Lower lobe of right lung (tissue), 2 donors: ENCODE data around the gene CASP2. TPM values are rescaled to one million over a fixed set of nuclear protein-coding genes. Genes with fewer than 3 reads are reported as not detected.

Experiments
- ATAC-seq, 2 donors: fragments of 200-7000 bp; cut with Tn5 transposase; one replicate each; pipeline ENCODE4 v1.9.1; 2020 to 2022; ENCODE audit warnings: mild to moderate bottlenecking in 2 of 2, moderate library complexity in 2 of 2
- DNase-seq: peaks from one replicate; pipeline ENCODE4 v3.0.0-alpha.2; 2020
- H3K27ac ChIP-seq: fragments of 200-600 bp; one replicate; pipeline ENCODE4 v1.8.0; 2022
- H3K27me3 ChIP-seq: fragments of 200-600 bp; one replicate; pipeline ENCODE4 v1.8.0; 2022; ENCODE audit warnings: low read depth
- H3K36me3 ChIP-seq: fragments of 200-600 bp; one replicate; pipeline ENCODE4 v1.8.0; 2022; ENCODE audit warnings: mild to moderate bottlenecking
- H3K4me1 ChIP-seq: fragments of 200-600 bp; one replicate; pipeline ENCODE4 v1.8.0; 2022
- H3K4me3 ChIP-seq: fragments of 200-600 bp; one replicate; pipeline ENCODE4 v1.8.0; 2022; ENCODE audit warnings: mild to moderate bottlenecking
- H3K9me3 ChIP-seq: fragments of 200-600 bp; one replicate; pipeline ENCODE4 v1.8.0; 2022
- intact Hi-C: fragments of 100-400 bp; cut with DNase I; formaldehyde crosslinking; loops from one replicate; pipeline ENCODE4 v1.11.0; 2022
- long read RNA-seq: library from polyadenylated mRNA; unstranded; transcript quantifications from one replicate; pipeline ENCODE4 v2.0.0, GENCODE V29; 2021
- total RNA-seq: library from RNA; stranded (reverse); fragmentation: NEBNext Ultra II Directional; extraction: Animal tissue kit (Norgen Biotek cat#: 25700); gene quantifications from one replicate; pipeline ENCODE4 v1.2.1, GENCODE V29; 2021
- TF ChIP-seq, protein P1 (sequence below): fragments of 200-600 bp; IDR thresholded peaks from one replicate; pipeline ENCODE4 v1.8.0; 2022; ENCODE audit warnings: antibody characterized with exemption, mild to moderate bottlenecking
- donor health status: DM: no; HTN: yes; CAD: no; lungs with severe emphysema.

Gene CASP2
- total RNA-seq, result 33.7 TPM
- long read RNA-seq, full-length matches to known transcripts, result 9 of 17 reads
- long read RNA-seq, partial matches to known transcripts, result 3 of 17 reads
- long read RNA-seq, other reads (novel, unspliced or antisense), result 5 of 17 reads

DNA sequence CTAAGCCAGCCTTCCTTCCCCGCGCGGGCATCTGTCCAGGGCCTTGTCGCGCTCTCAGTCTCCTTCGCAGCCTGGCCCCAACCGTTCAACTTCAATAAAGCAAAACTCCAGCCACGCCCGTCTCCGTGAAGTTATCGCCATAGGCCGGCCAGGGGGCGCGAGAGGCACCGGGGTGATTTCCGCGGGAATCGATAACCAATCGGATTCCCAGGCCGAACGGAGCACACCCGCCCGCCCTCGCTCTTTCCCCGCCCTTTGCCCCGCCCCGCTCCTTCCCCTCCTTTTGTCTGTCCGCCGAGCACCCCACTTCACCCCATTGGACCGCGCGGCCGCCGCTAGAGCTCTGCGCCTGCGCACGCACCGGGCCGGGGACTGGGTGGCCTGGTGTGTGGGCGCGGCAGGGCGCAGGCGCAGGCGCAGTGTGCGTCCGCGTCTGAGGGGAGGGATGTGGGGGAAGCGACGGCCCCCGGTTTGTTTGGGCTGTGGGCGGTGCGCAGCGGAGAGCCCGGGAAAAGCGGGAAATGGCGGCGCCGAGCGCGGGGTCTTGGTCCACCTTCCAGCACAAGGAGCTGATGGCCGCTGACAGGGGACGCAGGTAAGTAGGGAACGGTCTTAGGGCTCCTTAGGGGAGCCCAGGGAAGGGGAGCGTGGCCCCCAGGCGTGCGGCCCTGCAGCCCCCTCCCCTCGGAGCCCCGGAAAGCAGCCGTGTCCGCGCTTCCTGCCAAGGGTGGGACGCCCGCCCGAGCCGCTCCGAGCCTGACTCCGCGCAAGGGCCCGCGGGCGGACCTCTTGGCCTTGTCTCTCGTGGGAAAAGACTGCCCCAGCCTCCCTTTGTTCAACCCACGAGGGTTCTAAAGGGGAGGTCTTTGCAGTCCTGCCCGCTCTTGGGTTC lies at the start of gene CASP2:
Gene CASP2 (plus strand): TSS at position 417 of the 892 bp plus-strand sequence. CDS start 105 bp downstream, at position 522.
- Histone ChIP-seq H3K4me3 (peak within 1 kb of the TSS; percentile 99), H3K27ac (peak within 1 kb of the TSS; percentile 93), H3K4me1 (peaks cover 35% of the 10 kb centered on the region), H3K27me3 (no peaks in the 10 kb centered on the region), H3K36me3 (peaks cover 21% of the 10 kb centered on the region), H3K9me3 (no peaks in the 10 kb centered on the region)
- intact Hi-C loops, result no loop called here
- peak; percentile 97 to 98 for ATAC-seq
- DNase-seq, result peak; percentile 98
- TF ChIP-seq, protein P1, sequence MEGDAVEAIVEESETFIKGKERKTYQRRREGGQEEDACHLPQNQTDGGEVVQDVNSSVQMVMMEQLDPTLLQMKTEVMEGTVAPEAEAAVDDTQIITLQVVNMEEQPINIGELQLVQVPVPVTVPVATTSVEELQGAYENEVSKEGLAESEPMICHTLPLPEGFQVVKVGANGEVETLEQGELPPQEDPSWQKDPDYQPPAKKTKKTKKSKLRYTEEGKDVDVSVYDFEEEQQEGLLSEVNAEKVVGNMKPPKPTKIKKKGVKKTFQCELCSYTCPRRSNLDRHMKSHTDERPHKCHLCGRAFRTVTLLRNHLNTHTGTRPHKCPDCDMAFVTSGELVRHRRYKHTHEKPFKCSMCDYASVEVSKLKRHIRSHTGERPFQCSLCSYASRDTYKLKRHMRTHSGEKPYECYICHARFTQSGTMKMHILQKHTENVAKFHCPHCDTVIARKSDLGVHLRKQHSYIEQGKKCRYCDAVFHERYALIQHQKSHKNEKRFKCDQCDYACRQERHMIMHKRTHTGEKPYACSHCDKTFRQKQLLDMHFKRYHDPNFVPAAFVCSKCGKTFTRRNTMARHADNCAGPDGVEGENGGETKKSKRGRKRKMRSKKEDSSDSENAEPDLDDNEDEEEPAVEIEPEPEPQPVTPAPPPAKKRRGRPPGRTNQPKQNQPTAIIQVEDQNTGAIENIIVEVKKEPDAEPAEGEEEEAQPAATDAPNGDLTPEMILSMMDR, result peak; percentile 54

DNA sequence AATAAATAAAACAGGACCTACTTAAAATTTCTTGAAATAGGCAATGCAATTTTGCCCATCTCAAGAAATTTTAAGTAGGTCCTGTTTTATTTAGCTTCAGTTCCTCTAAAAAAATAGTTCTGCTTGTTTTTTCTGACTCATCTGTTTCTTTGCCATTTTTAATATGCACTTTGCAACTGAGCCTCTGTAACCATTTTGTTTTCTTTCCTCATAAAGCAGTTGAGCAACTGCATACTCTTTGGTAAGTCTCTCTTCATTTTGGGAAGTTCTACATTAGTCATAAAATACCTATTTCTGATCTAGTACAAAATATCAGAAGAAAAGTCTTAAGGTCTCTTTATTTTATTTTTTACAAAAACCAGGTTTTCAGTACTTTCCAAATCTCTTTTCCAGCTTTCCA lies 48.3 kb upstream of the CASP2 start:
- intact Hi-C loops, result loop anchor here (5.0 to 10.0 kb wide), 2 partner anchors 67 to 175 kb away; no protein-coding TSS in a partner anchor

DNA sequence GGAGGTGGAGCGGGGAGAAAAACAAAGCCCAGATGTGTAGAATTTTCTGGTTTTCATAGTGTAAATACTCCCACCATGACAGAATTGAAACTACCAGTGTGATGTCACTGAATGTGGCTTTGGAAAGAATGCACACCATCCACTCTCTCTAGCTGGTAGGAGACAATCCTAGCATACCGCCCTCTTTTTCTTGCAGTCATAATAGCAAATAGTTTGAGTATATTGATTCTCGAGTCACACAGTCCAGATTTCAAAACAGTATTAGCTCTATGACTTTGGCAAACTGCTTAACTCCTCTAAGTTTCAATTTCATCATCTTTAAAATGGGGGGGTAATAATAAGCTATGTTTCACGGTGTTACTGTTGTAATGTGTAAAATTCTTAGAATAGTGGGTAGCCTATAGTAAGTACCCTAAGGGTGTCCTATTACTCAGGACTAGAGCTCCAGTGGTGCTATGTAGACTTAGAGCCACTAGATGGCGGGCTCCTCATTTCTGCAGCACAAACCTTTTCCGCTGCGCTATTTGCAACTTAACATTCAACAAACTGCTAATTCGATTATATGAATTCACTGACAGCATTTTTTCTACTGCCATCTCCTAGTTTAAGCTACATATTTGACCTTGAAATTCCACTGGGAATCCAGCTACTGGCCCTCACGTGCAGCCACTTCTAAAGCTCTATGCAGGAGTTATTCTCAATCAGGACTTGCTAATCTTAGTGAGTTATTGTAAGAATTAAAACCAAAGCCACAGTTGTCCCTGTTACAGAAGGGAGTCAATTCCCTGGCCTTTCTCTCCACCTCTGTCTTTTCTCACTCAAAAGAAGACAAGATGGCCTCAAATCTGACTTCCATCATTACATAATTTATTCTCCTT lies 47.6 kb upstream of the CASP2 start:
- ATAC-seq (peak; percentile 92 to 95), DNase-seq (no peak)
- intact Hi-C loops, result loop anchor here (5.0 to 10.0 kb wide), 2 partner anchors 67 to 174 kb away; no protein-coding TSS in a partner anchor
- Histone ChIP-seq H3K27ac (peak overlapping the region; percentile 61), H3K9me3 (no peaks in the 10 kb centered on the region), H3K4me3 (no peak overlapping the region), H3K36me3 (no peaks in the 10 kb centered on the region), H3K4me1 (no peaks in the 10 kb centered on the region), H3K27me3 (no peaks in the 10 kb centered on the region)
- TF ChIP-seq, protein P1, result peak; percentile 91

More for the DNA sequence above, 48.3 kb upstream of the CASP2 start:
- Histone ChIP-seq H3K4me1 (no peaks in the 10 kb centered on the region), H3K27ac (peak overlapping the region; percentile 61), H3K27me3 (no peaks in the 10 kb centered on the region), H3K36me3 (no peaks in the 10 kb centered on the region), H3K4me3 (no peak overlapping the region), H3K9me3 (no peaks in the 10 kb centered on the region)
- ATAC-seq (peak; percentile 53 to 63), DNase-seq (no peak)
- TF ChIP-seq, protein P1, result no peak

DNA sequence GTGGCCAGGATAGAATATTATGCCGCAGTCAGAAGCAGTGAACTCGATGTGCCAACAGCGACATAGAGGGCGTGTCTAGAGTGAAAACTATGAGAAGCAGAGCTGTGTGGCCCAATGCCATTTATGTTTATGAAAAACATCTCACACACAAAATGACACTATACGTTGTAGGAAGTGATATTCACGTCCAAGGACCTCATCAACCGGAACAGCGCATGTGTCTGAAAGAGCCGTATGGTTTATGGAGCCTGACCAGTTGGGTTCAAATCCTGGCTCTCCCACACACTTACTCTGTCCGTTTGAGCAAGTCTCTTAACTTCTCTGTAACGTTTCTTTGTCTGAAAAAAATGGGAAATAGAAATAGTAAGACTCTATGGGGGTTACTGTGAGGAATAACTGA lies 45.8 kb upstream of the CASP2 start:
- ATAC-seq, result no peak
- intact Hi-C loops, result loop anchor here (5.0 to 10.0 kb wide), 2 partner anchors 65 to 172 kb away; no protein-coding TSS in a partner anchor
- TF ChIP-seq, protein P1, result no peak
- H3K9me3 ChIP-seq, result no peaks in the 10 kb centered on the region
- H3K27ac ChIP-seq, result no peak overlapping the region
- no peak overlapping the region for H3K4me3 ChIP-seq
- no peaks in the 10 kb centered on the region for H3K4me1 ChIP-seq
- no peak for DNase-seq
- H3K36me3 ChIP-seq, result no peaks in the 10 kb centered on the region
- no peaks in the 10 kb centered on the region for H3K27me3 ChIP-seq

DNA sequence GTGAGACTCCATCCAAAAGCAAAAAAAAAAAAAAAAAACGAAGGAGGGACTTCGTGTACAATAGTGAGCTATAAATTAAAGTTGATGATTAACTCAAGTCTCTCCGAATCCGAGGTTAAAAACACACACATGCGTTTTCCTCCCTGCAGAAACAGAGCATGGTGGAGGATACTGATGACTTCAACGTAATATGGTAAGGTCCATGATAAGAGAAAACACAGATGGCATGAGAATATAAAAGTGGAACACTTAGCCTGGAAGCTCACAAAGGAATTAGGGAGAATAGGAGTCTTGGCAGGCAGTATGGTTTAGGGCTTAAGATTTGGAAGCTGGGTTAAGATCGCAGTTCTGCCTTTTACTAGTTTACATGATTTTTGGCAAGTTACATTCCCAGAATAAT lies 45.0 kb upstream of the CASP2 start:
- TF ChIP-seq, protein P1, result no peak
- intact Hi-C loops, result loop anchor here (5.0 to 10.0 kb wide), 2 partner anchors 64 to 172 kb away; no protein-coding TSS in a partner anchor
- H3K27ac ChIP-seq, result no peak overlapping the region
- no peaks in the 10 kb centered on the region for H3K4me1 ChIP-seq
- no peaks in the 10 kb centered on the region for H3K9me3 ChIP-seq
- H3K27me3 ChIP-seq, result no peaks in the 10 kb centered on the region
- H3K4me3 ChIP-seq, result no peak overlapping the region
- ATAC-seq, result no peak
- no peak for DNase-seq
- no peaks in the 10 kb centered on the region for H3K36me3 ChIP-seq
